K562 (cell line): Measurements from ENCODE around the gene DCAF15. TPM values are rescaled to one million over a fixed set of nuclear protein-coding genes. Genes with fewer than 3 reads are reported as not detected.

ENCODE experiments used
- ATAC-seq: fragments of 200-7000 bp; cut with Tn5 transposase; 3 replicates; pipeline ENCODE4 v1.9.1; 2020; ENCODE audit warnings: moderate library complexity
- BruUV-seq: library from RNA; stranded (reverse); fragments of 400-500 nt; replicated peaks from 2 replicates; lab custom pipeline; 2021; lab: Mats Ljungman, UMichigan
- CTCF ChIA-PET: fragments of 300-600 bp; formaldehyde crosslinking; extraction: SDS; loops from one replicate; lab custom pipeline; 2021; ENCODE audit warnings: low intra/inter-chr PET ratio; lab: Yijun Ruan, JAX
- POLR2A ChIA-PET: fragments of 300-600, 350-650 bp; sonication (Branson Sonifier 250); formaldehyde crosslinking; extraction: SDS; loops from one replicate; lab custom pipeline; 2021; ENCODE audit warnings: antibody characterized with exemption, inconsistent platforms; lab: Yijun Ruan, JAX
- DNase-seq, 4 experiments: peaks; one replicate each; pipeline versions ENCODE4 v3.0.0 to v3.0.0-alpha.2; 2011 to 2018; ENCODE audit warnings: low spot score in 3 of 4, mixed read lengths in 3 of 4; ENCODE audit errors: extremely low read depth in 1 of 4
- FAIRE-seq: peaks from 2 replicates; lab custom pipeline; 2011; peaks lifted over from hg19 to GRCh38; lab: Jason Lieb, UNC
- H2AFZ ChIP-seq: 2 replicates; pipeline ENCODE4 v1.6.0; 2011; ENCODE audit warnings: low read depth, low read length, control low read depth, inconsistent platforms
- H3K27ac ChIP-seq: fragments of 200-600 bp; 3 replicates; pipeline ENCODE4 v1.8.0; 2011; ENCODE audit warnings: low read depth, mild to moderate bottlenecking, control low read depth, inconsistent platforms, low read length, moderate library complexity, mixed read lengths; ENCODE audit errors: extremely low read depth
- H3K27me3 ChIP-seq, 2 experiments: fragments of 300-600 bp in 1 of 2; 2 replicates in 1 of 2; 3 replicates in 1 of 2; pipeline versions ENCODE4 v1.6.0 to v1.8.0; 2011; ENCODE audit warnings: inconsistent platforms in 2 of 2, low read length in 2 of 2, mild to moderate bottlenecking in 1 of 2, mixed read lengths in 1 of 2, moderate library complexity in 1 of 2; ENCODE audit not compliant: control insufficient read depth in 2 of 2, insufficient read depth in 2 of 2
- H3K36me3 ChIP-seq: fragments of 300-600 bp; 3 replicates; pipeline ENCODE4 v1.8.0; 2011; ENCODE audit warnings: mild to moderate bottlenecking, low read length, inconsistent platforms; ENCODE audit not compliant: control insufficient read depth, insufficient read depth
- H3K4me1 ChIP-seq, 2 experiments: fragments of 200-600 bp in 1 of 2; replicated peaks in 1 of 2; 2 replicates in 1 of 2; 3 replicates in 1 of 2; pipeline versions ENCODE4 v1.5.1 to v1.8.0; 2011; ENCODE audit warnings: inconsistent platforms in 2 of 2, low read length in 2 of 2, mild to moderate bottlenecking in 1 of 2, mixed read lengths in 1 of 2, moderate library complexity in 1 of 2; ENCODE audit not compliant: control insufficient read depth in 2 of 2, insufficient read depth in 2 of 2
- H3K4me2 ChIP-seq: 2 replicates; pipeline ENCODE4 v1.6.1; 2011; ENCODE audit warnings: low read length, control low read depth, inconsistent platforms, mixed read lengths; ENCODE audit not compliant: insufficient read depth
- H3K4me3 ChIP-seq: fragments of 200-600 bp; sonication (generic), shearing (Covaris generic); 2 replicates; pipeline ENCODE4 v1.5.1; 2016; ENCODE audit warnings: control low read depth, inconsistent platforms
- H3K79me2 ChIP-seq: fragments of 200-600 bp; 3 replicates; pipeline ENCODE4 v1.8.0; 2011; ENCODE audit warnings: low read length, inconsistent platforms; ENCODE audit not compliant: control insufficient read depth, insufficient read depth
- H3K9ac ChIP-seq, 2 experiments: 2 replicates each; pipeline versions ENCODE4 v1.6.0 to v1.6.1; 2011; ENCODE audit warnings: low read depth in 2 of 2, low read length in 2 of 2, control low read depth in 1 of 2, inconsistent platforms in 1 of 2, mild to moderate bottlenecking in 1 of 2, mixed read lengths in 1 of 2; ENCODE audit not compliant: insufficient read depth in 1 of 2
- H3K9me1 ChIP-seq: one replicate; pipeline ENCODE4 v1.6.0; 2011; ENCODE audit warnings: inconsistent platforms, mild to moderate bottlenecking, low read length, moderate library complexity; ENCODE audit not compliant: control insufficient read depth, insufficient read depth
- H3K9me3 ChIP-seq: replicated peaks from 2 replicates; pipeline ENCODE4 v1.5.1; 2011; ENCODE audit warnings: low read depth, low read length, inconsistent platforms; ENCODE audit not compliant: control insufficient read depth, insufficient read depth
- H4K20me1 ChIP-seq: replicated peaks from 2 replicates; pipeline ENCODE4 v1.6.1; 2011; ENCODE audit warnings: low read length, inconsistent platforms, mixed read lengths; ENCODE audit not compliant: control insufficient read depth, insufficient read depth
- CBX3 ChIP-seq, 2 experiments: IDR thresholded peaks; 1 replicate in 1 of 2; 2 replicates in 1 of 2; pipeline ENCODE4 v1.6.1; 2012; ENCODE audit warnings: inconsistent platforms in 2 of 2, low read length in 2 of 2, borderline replicate concordance in 1 of 2, control low read depth in 1 of 2
- CBX5 ChIP-seq: IDR thresholded peaks from 2 replicates; pipeline ENCODE4 v1.6.1; 2014; ENCODE audit warnings: low read depth, borderline replicate concordance
- GATAD2B ChIP-seq: fragments of 450-650 bp; IDR thresholded peaks from 2 replicates; pipeline ENCODE4 v1.6.1; 2017; ENCODE audit warnings: mild to moderate bottlenecking, borderline replicate concordance
- ILK ChIP-seq: fragments of 450-650 bp; IDR thresholded peaks from 2 replicates; pipeline ENCODE4 v1.6.1; 2016; ENCODE audit warnings: missing genetic modification characterization, low read depth, mild to moderate bottlenecking, missing compliant biosample characterization, moderate library complexity, borderline replicate concordance
- POLR2G ChIP-seq: fragments of 200-400 bp; formaldehyde crosslinking; IDR thresholded peaks from 2 replicates; pipeline ENCODE4 v1.6.1; 2017; ENCODE audit warnings: low read depth, mild to moderate bottlenecking, antibody characterized with exemption, low read length, moderate library complexity
- RBM17 ChIP-seq: fragments of 200-400 bp; formaldehyde crosslinking; IDR thresholded peaks from 2 replicates; pipeline ENCODE4 v1.6.1; 2017; ENCODE audit warnings: low read depth, mild to moderate bottlenecking, low read length, borderline replicate concordance
- TEAD1 ChIP-seq, 2 experiments: fragments of 450-650 bp in 1 of 2; sonication (generic) in 1 of 2; formaldehyde crosslinking; IDR thresholded peaks; 2 replicates each; pipeline versions ENCODE4 v1.4.0 to v1.8.0; 2020 to 2022; ENCODE audit warnings: mild to moderate bottlenecking in 2 of 2, missing genetic modification reagents in 1 of 2
- ZNF695 ChIP-seq: fragments of 450-650 bp; formaldehyde crosslinking; IDR thresholded peaks from 2 replicates; pipeline ENCODE4 v1.4.0; 2020; ENCODE audit warnings: mild to moderate bottlenecking, moderate library complexity
- WGBS: fragments of 100-300 bp; shearing (Covaris generic); methylation state at CpG from one replicate; pipeline ENCODE4 v1.1.6; 2016; ENCODE audit warnings: low coverage, mixed read lengths; ENCODE audit not compliant: insufficient coverage; ENCODE audit errors: missing lambda C conversion rate; 5-methylcytosine and 5-hydroxymethylcytosine counted together
- in situ Hi-C: fragments of 300-500 bp; cut with MboI; formaldehyde crosslinking; loops from 4 replicates; pipeline ENCODE4 v1.15.0; 2018; ENCODE audit warnings: inconsistent platforms, mixed read lengths
- intact Hi-C: fragments of 100-400 bp; cut with micrococcal nuclease; formaldehyde crosslinking; loops from 2 replicates; pipeline ENCODE4 v1.14.2; 2022
- polyA plus RNA-seq, 8 experiments: library from polyadenylated mRNA; depleted of rRNA in 4 of 8; stranded (reverse) in 5 of 8; unstranded in 3 of 8; fragments of >200 nt; fragmentation: Nextera tagmentation in 2 of 8; fragmentation: Illumina TruSeq in 1 of 8; extraction: Ambion mirVana in 2 of 8; extraction: Trizol in 1 of 8; gene quantifications; 2 replicates each; pipeline versions ENCODE4 v1.2.1 to v1.2.3, GENCODE V29; 2011 to 2014; ENCODE audit warnings: inconsistent platforms in 1 of 8, missing spikeins in 1 of 8
- total RNA-seq, 7 experiments: library from RNA; depleted of rRNA in 6 of 7; stranded (reverse); fragments of >200 nt in 6 of 7; fragmentation: Illumina TruSeq in 2 of 7; extraction: Trizol in 2 of 7; gene quantifications; 2 replicates each; pipeline versions ENCODE4 v1.2.1 to v1.2.3, GENCODE V29; 2011 to 2021; ENCODE audit warnings: low replicate concordance in 1 of 7
- TF ChIP-seq, protein P1 (sequence below): fragments of 250-450 bp; sonication (Bioruptor Pico); IDR thresholded peaks from 2 replicates; pipeline ENCODE4 v1.8.0; 2022; ENCODE audit warnings: moderate library complexity, mild to moderate bottlenecking, inconsistent platforms
- TF ChIP-seq, protein P2 (sequence below), 3 experiments: IDR thresholded peaks in 2 of 3; conservative IDR thresholded peaks in 1 of 3; 2 replicates each; pipeline ENCODE4 v1.5.1; 2011 to 2012; ENCODE audit warnings: low read length in 3 of 3, mild to moderate bottlenecking in 3 of 3, control low read depth in 2 of 3, improper control_type of control experiment in 1 of 3, inconsistent platforms in 1 of 3, low read depth in 1 of 3, mixed read lengths in 1 of 3, moderate library complexity in 1 of 3; ENCODE audit not compliant: insufficient read depth in 2 of 3

DCAF15 gene
- total and polyA plus RNA-seq, 9 of the 15 experiments (the other 6 are each of a cell fraction or from before 2014, with no cell fraction given), result 0.17 to 68.5 (median 27.7) TPM

DNA sequence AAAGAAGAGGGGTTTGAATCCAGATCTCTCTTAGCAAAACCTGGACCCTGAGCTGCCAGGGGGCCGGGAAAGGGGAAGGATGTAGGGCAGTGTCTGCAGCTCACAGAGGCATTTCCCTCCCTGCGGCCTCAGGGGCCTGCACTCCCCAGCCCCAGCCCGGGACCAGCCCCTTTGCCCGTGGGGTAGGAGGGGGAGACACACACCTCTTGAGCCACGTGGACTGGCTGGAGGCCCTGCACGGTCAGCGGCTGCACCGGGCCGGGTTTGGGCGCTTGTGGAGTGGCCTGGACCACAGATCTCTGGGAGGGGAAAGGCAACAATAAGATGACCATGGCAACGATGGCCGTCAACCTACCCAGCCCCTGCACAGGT is 26.9 kb downstream of the DCAF15 start:
- BruUV-seq, result no TSS peak
- Histone ChIP-seq H3K27ac (no peak overlapping the region), H3K4me3 (no peak overlapping the region), H2AFZ (no peak overlapping the region), H3K79me2 (no peaks in the 10 kb centered on the region), H3K9ac (peak overlapping the region in 1 of 2 experiments; percentile 71; a peak in 2 of 4 replicates), H3K9me1 (no peaks in the 10 kb centered on the region), H3K4me2 (no peak overlapping the region), H3K4me1 (peaks cover 0 to 56% of the 10 kb centered on the region in 2 experiments; a peak in 2 of 5 replicates), H3K9me3 (no peaks in the 10 kb centered on the region), H3K27me3 (no peaks in the 10 kb centered on the region), H3K36me3 (peaks cover 47% of the 10 kb centered on the region; the same call in 1 of the 3 replicates), H4K20me1 (no peaks in the 10 kb centered on the region)
- ChIA-PET CTCF (no interaction called here), POLR2A (interaction anchor here (1.3 kb wide), 1 partner anchor 11 kb away, joined by 3 read pairs; no protein-coding TSS in a partner anchor)
- ATAC-seq, result no peak
- no peak for DNase-seq
- intact Hi-C loops, result no loop called here
- TF ChIP-seq POLR2G (0 out of 2 replicates have a peak, but pooled peaks have one; percentile 41), ZNF695 (no peak)
- FAIRE-seq, result no peak
- in situ Hi-C loops, result no loop called here
- WGBS, result 71% methylated on average over 9 of the region's 12 CpGs

DNA sequence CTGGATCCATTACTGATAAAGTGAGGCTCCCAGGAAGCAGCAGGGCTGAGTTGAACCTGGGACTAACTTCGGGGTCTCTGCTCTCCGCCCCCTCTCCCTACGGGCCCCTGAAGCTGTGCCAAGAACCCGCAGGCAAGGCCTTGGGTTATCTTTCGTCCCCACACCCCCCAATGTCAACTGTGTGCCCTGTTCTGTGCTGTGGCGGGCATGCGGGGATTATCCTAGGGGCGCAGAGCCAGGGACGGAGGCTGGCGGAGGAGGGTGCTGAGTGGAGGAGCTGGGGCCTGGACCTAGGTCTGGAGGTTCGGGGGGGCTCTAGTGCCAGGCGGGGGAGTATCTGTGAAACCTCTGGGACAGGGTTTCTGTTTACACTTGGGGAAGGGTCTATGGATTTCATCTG is 27.4 kb downstream of the DCAF15 start:
- H3K27ac ChIP-seq, result no peak overlapping the region
- H2AFZ ChIP-seq, result no peak overlapping the region
- in situ Hi-C loops, result no loop called here
- no peaks in the 10 kb centered on the region for H3K79me2 ChIP-seq
- ATAC-seq (no peak), FAIRE-seq (no peak), DNase-seq (no peak)
- no peak overlapping the region for H3K4me3 ChIP-seq
- ChIA-PET POLR2A (interaction anchor here (1.3 kb wide), 1 partner anchor 12 kb away, joined by 3 read pairs; no protein-coding TSS in a partner anchor), CTCF (no interaction called here)
- H4K20me1 ChIP-seq, result no peaks in the 10 kb centered on the region
- WGBS, result 83% methylated on average over 10 of the region's 12 CpGs
- peaks cover 44% of the 10 kb centered on the region; the same call in 1 of the 3 replicates for H3K36me3 ChIP-seq
- H3K9me3 ChIP-seq, result no peaks in the 10 kb centered on the region
- H3K4me1 ChIP-seq, result peaks cover 0 to 58% of the 10 kb centered on the region in 2 experiments; a peak in 2 of 5 replicates
- no peak overlapping the region for H3K4me2 ChIP-seq
- BruUV-seq, result no TSS peak
- intact Hi-C loops, result no loop called here
- no peaks in the 10 kb centered on the region for H3K27me3 ChIP-seq
- no peaks in the 10 kb centered on the region for H3K9me1 ChIP-seq
- peak overlapping the region in 1 of 2 experiments; percentile 71; a peak in 2 of 4 replicates for H3K9ac ChIP-seq
- TF ChIP-seq CBX3 (IDR thresholded peaks at IDR 0.05; ENCODE audit: borderline replicate concordance in 1 of 2, low read length in 2 of 2) (no peak), RBM17 (no peak), CBX5 (no peak), ILK (tag) (no peak), GATAD2B (no peak), TEAD1 (CRISPR knock-in tag; IDR thresholded peaks at IDR 0.05) (no peak)
- TF ChIP-seq, protein P1, sequence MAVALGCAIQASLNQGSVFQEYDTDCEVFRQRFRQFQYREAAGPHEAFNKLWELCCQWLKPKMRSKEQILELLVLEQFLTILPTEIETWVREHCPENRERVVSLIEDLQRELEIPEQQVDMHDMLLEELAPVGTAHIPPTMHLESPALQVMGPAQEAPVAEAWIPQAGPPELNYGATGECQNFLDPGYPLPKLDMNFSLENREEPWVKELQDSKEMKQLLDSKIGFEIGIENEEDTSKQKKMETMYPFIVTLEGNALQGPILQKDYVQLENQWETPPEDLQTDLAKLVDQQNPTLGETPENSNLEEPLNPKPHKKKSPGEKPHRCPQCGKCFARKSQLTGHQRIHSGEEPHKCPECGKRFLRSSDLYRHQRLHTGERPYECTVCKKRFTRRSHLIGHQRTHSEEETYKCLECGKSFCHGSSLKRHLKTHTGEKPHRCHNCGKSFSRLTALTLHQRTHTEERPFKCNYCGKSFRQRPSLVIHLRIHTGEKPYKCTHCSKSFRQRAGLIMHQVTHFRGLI (CRISPR knock-in tag), result no peak
- TF ChIP-seq, protein P2, sequence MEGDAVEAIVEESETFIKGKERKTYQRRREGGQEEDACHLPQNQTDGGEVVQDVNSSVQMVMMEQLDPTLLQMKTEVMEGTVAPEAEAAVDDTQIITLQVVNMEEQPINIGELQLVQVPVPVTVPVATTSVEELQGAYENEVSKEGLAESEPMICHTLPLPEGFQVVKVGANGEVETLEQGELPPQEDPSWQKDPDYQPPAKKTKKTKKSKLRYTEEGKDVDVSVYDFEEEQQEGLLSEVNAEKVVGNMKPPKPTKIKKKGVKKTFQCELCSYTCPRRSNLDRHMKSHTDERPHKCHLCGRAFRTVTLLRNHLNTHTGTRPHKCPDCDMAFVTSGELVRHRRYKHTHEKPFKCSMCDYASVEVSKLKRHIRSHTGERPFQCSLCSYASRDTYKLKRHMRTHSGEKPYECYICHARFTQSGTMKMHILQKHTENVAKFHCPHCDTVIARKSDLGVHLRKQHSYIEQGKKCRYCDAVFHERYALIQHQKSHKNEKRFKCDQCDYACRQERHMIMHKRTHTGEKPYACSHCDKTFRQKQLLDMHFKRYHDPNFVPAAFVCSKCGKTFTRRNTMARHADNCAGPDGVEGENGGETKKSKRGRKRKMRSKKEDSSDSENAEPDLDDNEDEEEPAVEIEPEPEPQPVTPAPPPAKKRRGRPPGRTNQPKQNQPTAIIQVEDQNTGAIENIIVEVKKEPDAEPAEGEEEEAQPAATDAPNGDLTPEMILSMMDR (IDR thresholded peaks at IDR 0.05 in 2 of 3, conservative IDR thresholded peaks at IDR 0.05 in 1 of 3; ENCODE audit: insufficient read depth in 2 of 3, low read depth in 1 of 3, low read length in 3 of 3), result no peak
